WTC11 (cell line): ENCODE measurements around the gene CDK10. TPM values are rescaled to one million over a fixed set of nuclear protein-coding genes. Genes with fewer than 3 reads are reported as not detected.
A peak's percentile ranks its signal among the peaks of the same experiment; 100 is the strongest.

Source experiments
- ATAC-seq: fragments of 200-7000 bp; cut with Tn5 transposase; 2 replicates; pipeline ENCODE4 v1.10.0; 2021; ENCODE audit warnings: mild to moderate bottlenecking, moderate library complexity
- CTCF ChIA-PET: fragments of 300-600 bp; sonication (Branson Sonifier 250); formaldehyde crosslinking; loops from one replicate; lab custom pipeline; 2021; ENCODE audit warnings: antibody characterized with exemption; lab: Charles Lee
- POLR2A ChIA-PET: fragments of 350-600 bp; sonication (Branson Sonifier 250); formaldehyde crosslinking; loops from one replicate; lab custom pipeline; 2021; ENCODE audit warnings: antibody characterized with exemption; lab: Charles Lee
- DNase-seq: peaks from one replicate; pipeline ENCODE4 v3.0.0; 2021; ENCODE audit warnings: low spot score
- H3K27ac Mint-ChIP-seq: 2 replicates; pipeline ENCODE4 v1.8.0; 2021; ENCODE audit warnings: mixed read lengths
- H3K27me3 Mint-ChIP-seq: 2 replicates; pipeline ENCODE4 v1.8.0; 2021; ENCODE audit warnings: low read depth, mild to moderate bottlenecking, moderate library complexity, mixed read lengths
- H3K36me3 Mint-ChIP-seq: 2 replicates; pipeline ENCODE4 v1.8.0; 2021; ENCODE audit warnings: mixed read lengths
- H3K4me1 Mint-ChIP-seq: 2 replicates; pipeline ENCODE4 v1.8.0; 2022; ENCODE audit warnings: mixed read lengths
- H3K4me3 Mint-ChIP-seq: 2 replicates; pipeline ENCODE4 v1.8.0; 2021; ENCODE audit warnings: mild to moderate bottlenecking, moderate library complexity, mixed read lengths
- H3K9me3 Mint-ChIP-seq: 2 replicates; pipeline ENCODE4 v1.8.0; 2021; ENCODE audit warnings: mixed read lengths
- CBFB ChIP-seq: sonication (generic); formaldehyde crosslinking; IDR thresholded peaks from 2 replicates; pipeline ENCODE4 v1.8.1; 2022; ENCODE audit warnings: mild to moderate bottlenecking, low read depth, missing genetic modification reagents
- E2F4 ChIP-seq: sonication (generic); formaldehyde crosslinking; IDR thresholded peaks from 2 replicates; pipeline ENCODE4 v1.8.1; 2022; ENCODE audit warnings: low read depth, mild to moderate bottlenecking, moderate library complexity, missing genetic modification reagents, borderline replicate concordance
- ERG ChIP-seq: fragments of 250-450 bp; sonication (Bioruptor Pico); IDR thresholded peaks from 2 replicates; pipeline ENCODE4 v1.8.0; 2021; ENCODE audit warnings: mild to moderate bottlenecking
- ESRRA ChIP-seq: sonication (generic); formaldehyde crosslinking; IDR thresholded peaks from 2 replicates; pipeline ENCODE4 v1.8.1; 2022; ENCODE audit warnings: mild to moderate bottlenecking, missing genetic modification reagents, borderline replicate concordance
- ETV6 ChIP-seq: sonication (generic); formaldehyde crosslinking; IDR thresholded peaks from 2 replicates; pipeline ENCODE4 v1.8.1; 2022; ENCODE audit warnings: mild to moderate bottlenecking, missing genetic modification reagents
- FOXK1 ChIP-seq: sonication (generic); formaldehyde crosslinking; IDR thresholded peaks from 2 replicates; pipeline ENCODE4 v1.8.0; 2022; ENCODE audit warnings: mild to moderate bottlenecking, moderate library complexity, missing genetic modification reagents
- FOXP1 ChIP-seq: sonication (generic); formaldehyde crosslinking; IDR thresholded peaks from 2 replicates; pipeline ENCODE4 v1.8.0; 2022; ENCODE audit warnings: missing genetic modification reagents, mild to moderate bottlenecking, moderate library complexity, borderline replicate concordance
- HMGXB4 ChIP-seq: sonication (generic); formaldehyde crosslinking; IDR thresholded peaks from 2 replicates; pipeline ENCODE4 v1.8.1; 2023; ENCODE audit warnings: mild to moderate bottlenecking, moderate library complexity, missing genetic modification reagents
- IRF1 ChIP-seq: sonication (generic); formaldehyde crosslinking; IDR thresholded peaks from 2 replicates; pipeline ENCODE4 v1.8.0; 2023; ENCODE audit warnings: missing genetic modification reagents
- IRF2 ChIP-seq: sonication (generic); formaldehyde crosslinking; IDR thresholded peaks from 2 replicates; pipeline ENCODE4 v1.8.0; 2022; ENCODE audit warnings: low read depth, missing genetic modification reagents, borderline replicate concordance
- JUN ChIP-seq: sonication (generic); formaldehyde crosslinking; IDR thresholded peaks from 2 replicates; pipeline ENCODE4 v1.8.0; 2023; ENCODE audit warnings: mild to moderate bottlenecking, missing genetic modification reagents
- SMAD3 ChIP-seq: sonication (generic); formaldehyde crosslinking; IDR thresholded peaks from 2 replicates; pipeline ENCODE4 v1.8.0; 2022; ENCODE audit warnings: missing genetic modification reagents, mild to moderate bottlenecking, borderline replicate concordance
- SOX15 ChIP-seq: fragments of 250-450 bp; sonication (Bioruptor Pico); IDR thresholded peaks from 2 replicates; pipeline ENCODE4 v1.9.0; 2021; ENCODE audit warnings: mild to moderate bottlenecking
- TCF7 ChIP-seq: sonication (generic); formaldehyde crosslinking; IDR thresholded peaks from 2 replicates; pipeline ENCODE4 v1.8.0; 2022; ENCODE audit warnings: mild to moderate bottlenecking, low read depth, missing genetic modification reagents, moderate library complexity
- TP53 ChIP-seq: sonication (generic); formaldehyde crosslinking; IDR thresholded peaks from 2 replicates; pipeline ENCODE4 v1.8.1; 2023; ENCODE audit warnings: mild to moderate bottlenecking, missing genetic modification reagents
- USF2 ChIP-seq: sonication (generic); formaldehyde crosslinking; IDR thresholded peaks from 2 replicates; pipeline ENCODE4 v1.8.1; 2023; ENCODE audit warnings: mild to moderate bottlenecking, missing genetic modification reagents, moderate library complexity
- ZNF138 ChIP-seq: sonication (generic); formaldehyde crosslinking; conservative IDR thresholded peaks from 2 replicates; pipeline ENCODE4 v1.8.1; 2022; ENCODE audit warnings: mild to moderate bottlenecking, moderate library complexity, missing genetic modification reagents
- ZNF219 ChIP-seq: sonication (generic); formaldehyde crosslinking; IDR thresholded peaks from 2 replicates; pipeline ENCODE4 v1.8.0; 2023; ENCODE audit warnings: missing genetic modification reagents, mild to moderate bottlenecking, borderline replicate concordance
- ZNF232 ChIP-seq: sonication (generic); formaldehyde crosslinking; IDR thresholded peaks from 2 replicates; pipeline ENCODE4 v1.8.0; 2022; ENCODE audit warnings: mild to moderate bottlenecking, missing genetic modification reagents
- ZNF416 ChIP-seq: fragments of 250-450 bp; sonication (Bioruptor Pico); IDR thresholded peaks from 2 replicates; pipeline ENCODE4 v1.9.0; 2021; ENCODE audit warnings: mild to moderate bottlenecking, inconsistent platforms
- total RNA-seq: library from RNA; stranded (reverse); gene quantifications from 3 replicates; pipeline ENCODE4 v1.2.3, GENCODE V29; 2021

The CDK10 gene
- total RNA-seq, 1 experiment from 2014 or later, result 102 TPM

GRCh38 chr16:89708481-89708931 is 22.0 kb downstream of the CDK10 start:
- no peak overlapping the region for H3K27ac Mint-ChIP-seq
- POLR2A ChIA-PET, result interaction anchor here (0.6 to 1.0 kb wide), 2 partner anchors 14 to 141 kb away, joined by 3 to 4 read pairs; no protein-coding TSS in a partner anchor
- ATAC-seq (no peak), DNase-seq (no peak)
- H3K4me1 Mint-ChIP-seq, result peaks cover 11% of the 10 kb centered on the region
- no peaks in the 10 kb centered on the region for H3K9me3 Mint-ChIP-seq
- CTCF ChIA-PET, result interaction anchor here (0.8 to 6.2 kb wide), 5 partner anchors 8 to 217 kb away, joined by 3 to 36 read pairs (median 3); partner anchors contain the start of genes SPATA2L and VPS9D1
- no peaks in the 10 kb centered on the region for H3K36me3 Mint-ChIP-seq
- TF ChIP-seq CBFB (CRISPR knock-in tag) (no peak), FOXP1 (0 out of 2 replicates have a peak, but pooled peaks have one; percentile 31)
- H3K4me3 Mint-ChIP-seq, result no peak overlapping the region
- peaks cover 31% of the 10 kb centered on the region for H3K27me3 Mint-ChIP-seq

GRCh38 chr16:89709166-89709565 is 22.7 kb downstream of the CDK10 start:
- POLR2A ChIA-PET, result interaction anchor here (0.6 to 1.0 kb wide), 2 partner anchors 14 to 140 kb away, joined by 3 to 4 read pairs; no protein-coding TSS in a partner anchor
- DNase-seq, result peak; percentile 62
- TF ChIP-seq SMAD3 (CRISPR knock-in tag) (no peak), ZNF138 (CRISPR knock-in tag) (no peak), TCF7 (CRISPR knock-in tag) (no peak), SOX15 (CRISPR knock-in tag) (no peak), FOXK1 (CRISPR knock-in tag) (no peak)
- Mint-ChIP-seq H3K4me3 (no peak overlapping the region), H3K27me3 (peaks cover 27% of the 10 kb centered on the region), H3K4me1 (peaks cover 11% of the 10 kb centered on the region), H3K27ac (no peak overlapping the region), H3K9me3 (no peaks in the 10 kb centered on the region), H3K36me3 (peaks cover 3% of the 10 kb centered on the region)
- ATAC-seq, result peak; percentile 25
- CTCF ChIA-PET, result interaction anchor here (0.8 to 6.2 kb wide), 5 partner anchors 9 to 216 kb away, joined by 3 to 36 read pairs (median 3); partner anchors contain the start of genes SPATA2L and VPS9D1

- peaks cover 11% of the 10 kb centered on the region for H3K4me1 Mint-ChIP-seq
- peaks cover 10% of the 10 kb centered on the region for H3K36me3 Mint-ChIP-seq
- DNase-seq, result no peak
- no peak for TF ChIP-seq ERG (CRISPR knock-in tag)
- TF ChIP-seq ESRRA (CRISPR knock-in tag), result no peak
- no peak for TF ChIP-seq IRF2 (CRISPR knock-in tag)
- TF ChIP-seq IRF1 (CRISPR knock-in tag), result no peak
- no peak for TF ChIP-seq ETV6 (CRISPR knock-in tag)
- no peak for TF ChIP-seq ZNF219 (CRISPR knock-in tag)
- TF ChIP-seq TP53 (CRISPR knock-in tag), result no peak
- no peak for TF ChIP-seq ZNF416 (CRISPR knock-in tag)
- TF ChIP-seq JUN (CRISPR knock-in tag), result no peak
- no peak for TF ChIP-seq ZNF232 (CRISPR knock-in tag)
- TF ChIP-seq HMGXB4 (CRISPR knock-in tag), result no peak
- TF ChIP-seq E2F4 (CRISPR knock-in tag), result no peak
- no peak for TF ChIP-seq USF2 (CRISPR knock-in tag)
- ATAC-seq, result no peak
- peaks cover 28% of the 10 kb centered on the region for H3K27me3 Mint-ChIP-seq
- peak overlapping the region; percentile 16; the same call in 1 of the 2 replicates for H3K4me3 Mint-ChIP-seq
- ChIA-PET CTCF (interaction anchor here (0.6 to 6.2 kb wide), 8 partner anchors 9 to 215 kb away, joined by 3 to 36 read pairs (median 4); partner anchors contain the start of genes SPATA2L and VPS9D1), POLR2A (interaction anchor here (0.6 to 3.5 kb wide), 4 partner anchors 9 to 163 kb away, joined by 3 to 18 read pairs (median 4); partner anchors contain the start of genes SPATA2L and TCF25)
- no peak overlapping the region; the same call in 1 of the 2 replicates for H3K27ac Mint-ChIP-seq
- no peaks in the 10 kb centered on the region for H3K9me3 Mint-ChIP-seq
These were observed 23.4 kb downstream of the CDK10 start for GRCh38 chr16:89709716-89710432.
